Measurements from ENCODE around the gene DST. TPM values are rescaled to one million over a fixed set of nuclear protein-coding genes. Genes with fewer than 3 reads are reported as not detected.

The DST gene
- total RNA-seq, 1 experiment from 2014 or later, result 132 TPM

DNA sequence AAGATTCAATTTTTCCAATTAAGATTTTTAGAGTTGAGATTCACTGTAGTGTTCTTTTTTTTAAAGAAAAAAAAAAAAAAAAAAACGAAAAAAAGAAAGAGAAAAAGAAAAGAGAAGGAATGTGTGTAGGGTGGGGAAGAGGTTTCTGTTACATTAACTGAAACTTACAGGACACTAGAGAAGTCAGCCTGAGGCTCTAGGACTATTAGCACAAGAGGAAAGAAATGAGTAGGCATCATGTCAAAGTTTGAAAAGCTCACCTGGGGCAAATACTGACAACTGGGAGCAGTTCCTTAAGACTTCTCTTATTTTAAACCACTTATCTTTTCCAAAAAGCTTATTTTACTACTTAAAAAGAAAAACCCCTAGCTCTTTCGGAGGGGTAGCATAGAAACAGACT, 185.9 kb downstream of the DST start (continued):
- no peak for TF ChIP-seq NFYB (CRISPR knock-in tag; conservative IDR thresholded peaks at IDR 0.05; ENCODE audit: low read depth)
- no peak for TF ChIP-seq GABPB1 (CRISPR knock-in tag; IDR thresholded peaks at IDR 0.05)
- TF ChIP-seq IRF2 (CRISPR knock-in tag; IDR thresholded peaks at IDR 0.05; ENCODE audit: borderline replicate concordance, low read depth), result no peak
- TF ChIP-seq ZNF423 (CRISPR knock-in tag; IDR thresholded peaks at IDR 0.05), result no peak
- TF ChIP-seq, protein P1, sequence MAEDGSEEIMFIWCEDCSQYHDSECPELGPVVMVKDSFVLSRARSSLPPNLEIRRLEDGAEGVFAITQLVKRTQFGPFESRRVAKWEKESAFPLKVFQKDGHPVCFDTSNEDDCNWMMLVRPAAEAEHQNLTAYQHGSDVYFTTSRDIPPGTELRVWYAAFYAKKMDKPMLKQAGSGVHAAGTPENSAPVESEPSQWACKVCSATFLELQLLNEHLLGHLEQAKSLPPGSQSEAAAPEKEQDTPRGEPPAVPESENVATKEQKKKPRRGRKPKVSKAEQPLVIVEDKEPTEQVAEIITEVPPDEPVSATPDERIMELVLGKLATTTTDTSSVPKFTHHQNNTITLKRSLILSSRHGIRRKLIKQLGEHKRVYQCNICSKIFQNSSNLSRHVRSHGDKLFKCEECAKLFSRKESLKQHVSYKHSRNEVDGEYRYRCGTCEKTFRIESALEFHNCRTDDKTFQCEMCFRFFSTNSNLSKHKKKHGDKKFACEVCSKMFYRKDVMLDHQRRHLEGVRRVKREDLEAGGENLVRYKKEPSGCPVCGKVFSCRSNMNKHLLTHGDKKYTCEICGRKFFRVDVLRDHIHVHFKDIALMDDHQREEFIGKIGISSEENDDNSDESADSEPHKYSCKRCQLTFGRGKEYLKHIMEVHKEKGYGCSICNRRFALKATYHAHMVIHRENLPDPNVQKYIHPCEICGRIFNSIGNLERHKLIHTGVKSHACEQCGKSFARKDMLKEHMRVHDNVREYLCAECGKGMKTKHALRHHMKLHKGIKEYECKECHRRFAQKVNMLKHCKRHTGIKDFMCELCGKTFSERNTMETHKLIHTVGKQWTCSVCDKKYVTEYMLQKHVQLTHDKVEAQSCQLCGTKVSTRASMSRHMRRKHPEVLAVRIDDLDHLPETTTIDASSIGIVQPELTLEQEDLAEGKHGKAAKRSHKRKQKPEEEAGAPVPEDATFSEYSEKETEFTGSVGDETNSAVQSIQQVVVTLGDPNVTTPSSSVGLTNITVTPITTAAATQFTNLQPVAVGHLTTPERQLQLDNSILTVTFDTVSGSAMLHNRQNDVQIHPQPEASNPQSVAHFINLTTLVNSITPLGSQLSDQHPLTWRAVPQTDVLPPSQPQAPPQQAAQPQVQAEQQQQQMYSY (CRISPR knock-in tag; IDR thresholded peaks at IDR 0.05), result no peak
- TF ChIP-seq, protein P2, sequence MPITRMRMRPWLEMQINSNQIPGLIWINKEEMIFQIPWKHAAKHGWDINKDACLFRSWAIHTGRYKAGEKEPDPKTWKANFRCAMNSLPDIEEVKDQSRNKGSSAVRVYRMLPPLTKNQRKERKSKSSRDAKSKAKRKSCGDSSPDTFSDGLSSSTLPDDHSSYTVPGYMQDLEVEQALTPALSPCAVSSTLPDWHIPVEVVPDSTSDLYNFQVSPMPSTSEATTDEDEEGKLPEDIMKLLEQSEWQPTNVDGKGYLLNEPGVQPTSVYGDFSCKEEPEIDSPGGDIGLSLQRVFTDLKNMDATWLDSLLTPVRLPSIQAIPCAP (CRISPR knock-in tag; IDR thresholded peaks at IDR 0.05), result no peak
- TF ChIP-seq JAZF1 (CRISPR knock-in tag; IDR thresholded peaks at IDR 0.05), result no peak

DNA sequence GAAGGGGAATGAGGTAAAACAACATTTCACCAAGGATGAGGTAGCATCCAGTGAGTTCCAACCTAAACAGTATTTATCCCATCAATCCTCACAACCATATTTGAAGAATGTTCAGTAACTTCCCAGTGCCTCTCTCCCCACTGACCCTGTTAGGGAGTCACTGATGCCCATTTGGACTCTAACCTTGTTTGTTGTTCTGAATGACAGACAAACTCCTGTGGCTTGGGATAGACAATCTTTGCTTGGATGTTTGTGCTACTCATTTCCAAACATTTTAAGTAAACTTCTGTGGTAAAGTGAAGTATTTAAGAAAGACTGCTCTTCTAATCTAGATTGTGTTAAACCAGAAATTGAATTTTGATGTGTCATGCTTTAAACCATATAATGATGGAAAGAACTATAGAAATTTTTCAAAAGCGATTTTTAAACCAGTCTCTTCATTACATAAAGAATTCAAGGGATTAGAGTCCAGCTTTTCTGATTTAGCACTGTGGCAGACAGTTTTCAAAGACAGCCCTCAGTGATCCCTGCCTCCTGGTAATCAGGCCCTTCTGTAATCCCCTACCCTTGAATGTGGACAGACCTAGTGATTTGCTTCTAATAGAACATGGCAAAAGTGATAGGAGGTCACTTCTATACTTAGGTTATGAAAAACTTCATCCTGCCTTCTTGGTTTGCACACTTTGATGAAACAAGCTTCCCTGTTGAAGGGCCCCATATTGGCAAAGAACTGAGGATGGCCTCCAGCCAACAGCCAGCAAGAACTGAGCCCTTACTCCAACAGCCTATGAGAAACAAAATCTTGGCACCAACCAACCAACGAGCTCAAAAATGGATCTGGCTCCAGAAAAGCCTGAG, 191.6 kb downstream of the DST start:
- no peak overlapping the region for H3K27ac Mint-ChIP-seq
- DNase-seq (ENCODE audit: low spot score), result no peak

More for the DNA sequence above, 191.6 kb downstream of the DST start:
- ATAC-seq, result no peak
- Mint-ChIP-seq H3K4me3 (no peak overlapping the region), H3K9me3 (no peaks in the 10 kb centered on the region), H3K4me1 (no peaks in the 10 kb centered on the region), H3K27me3 (ENCODE audit: low read depth) (no peaks in the 10 kb centered on the region), H3K36me3 (no peaks in the 10 kb centered on the region)
- ChIA-PET CTCF (no interaction called here), POLR2A (no interaction called here)
- TF ChIP-seq, protein P3, sequence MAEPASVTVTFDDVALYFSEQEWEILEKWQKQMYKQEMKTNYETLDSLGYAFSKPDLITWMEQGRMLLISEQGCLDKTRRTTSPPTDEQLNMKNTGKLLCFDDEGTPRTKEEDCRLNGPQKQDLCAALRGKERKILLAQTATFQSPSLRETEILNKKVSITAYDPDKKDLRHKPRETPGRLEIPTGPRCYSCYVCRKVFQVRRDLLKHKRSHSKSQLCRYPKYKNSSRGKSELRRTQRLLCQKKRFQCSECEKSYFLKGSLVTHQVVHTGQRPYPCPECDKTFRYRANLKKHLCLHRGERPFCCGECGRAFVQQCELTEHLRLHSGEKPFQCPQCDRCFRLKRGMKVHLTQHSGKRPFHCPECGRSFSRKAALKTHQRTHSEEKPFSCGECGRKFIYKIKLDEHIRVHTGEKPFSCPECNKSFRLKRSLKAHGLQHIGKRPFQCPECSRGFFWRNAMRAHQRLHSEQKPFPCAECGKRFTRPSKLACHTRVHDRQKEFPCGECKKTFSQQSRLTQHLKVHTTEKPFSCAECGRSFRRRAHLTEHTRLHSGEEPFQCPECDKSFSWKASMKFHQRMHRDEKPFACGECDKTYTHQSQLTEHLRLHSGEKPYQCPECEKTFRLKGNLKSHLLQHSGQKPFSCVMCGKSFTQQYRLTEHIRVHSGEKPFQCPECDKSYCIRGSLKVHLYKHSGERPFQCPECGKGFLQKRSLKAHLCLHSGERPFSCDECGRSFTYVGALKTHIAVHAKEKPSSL (CRISPR knock-in tag; conservative IDR thresholded peaks at IDR 0.05), result no peak
- no peak for TF ChIP-seq SOX15 (CRISPR knock-in tag; IDR thresholded peaks at IDR 0.05)
- TF ChIP-seq, protein P4, sequence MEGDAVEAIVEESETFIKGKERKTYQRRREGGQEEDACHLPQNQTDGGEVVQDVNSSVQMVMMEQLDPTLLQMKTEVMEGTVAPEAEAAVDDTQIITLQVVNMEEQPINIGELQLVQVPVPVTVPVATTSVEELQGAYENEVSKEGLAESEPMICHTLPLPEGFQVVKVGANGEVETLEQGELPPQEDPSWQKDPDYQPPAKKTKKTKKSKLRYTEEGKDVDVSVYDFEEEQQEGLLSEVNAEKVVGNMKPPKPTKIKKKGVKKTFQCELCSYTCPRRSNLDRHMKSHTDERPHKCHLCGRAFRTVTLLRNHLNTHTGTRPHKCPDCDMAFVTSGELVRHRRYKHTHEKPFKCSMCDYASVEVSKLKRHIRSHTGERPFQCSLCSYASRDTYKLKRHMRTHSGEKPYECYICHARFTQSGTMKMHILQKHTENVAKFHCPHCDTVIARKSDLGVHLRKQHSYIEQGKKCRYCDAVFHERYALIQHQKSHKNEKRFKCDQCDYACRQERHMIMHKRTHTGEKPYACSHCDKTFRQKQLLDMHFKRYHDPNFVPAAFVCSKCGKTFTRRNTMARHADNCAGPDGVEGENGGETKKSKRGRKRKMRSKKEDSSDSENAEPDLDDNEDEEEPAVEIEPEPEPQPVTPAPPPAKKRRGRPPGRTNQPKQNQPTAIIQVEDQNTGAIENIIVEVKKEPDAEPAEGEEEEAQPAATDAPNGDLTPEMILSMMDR (IDR thresholded peaks at IDR 0.05), result no peak
- TF ChIP-seq, protein P5, sequence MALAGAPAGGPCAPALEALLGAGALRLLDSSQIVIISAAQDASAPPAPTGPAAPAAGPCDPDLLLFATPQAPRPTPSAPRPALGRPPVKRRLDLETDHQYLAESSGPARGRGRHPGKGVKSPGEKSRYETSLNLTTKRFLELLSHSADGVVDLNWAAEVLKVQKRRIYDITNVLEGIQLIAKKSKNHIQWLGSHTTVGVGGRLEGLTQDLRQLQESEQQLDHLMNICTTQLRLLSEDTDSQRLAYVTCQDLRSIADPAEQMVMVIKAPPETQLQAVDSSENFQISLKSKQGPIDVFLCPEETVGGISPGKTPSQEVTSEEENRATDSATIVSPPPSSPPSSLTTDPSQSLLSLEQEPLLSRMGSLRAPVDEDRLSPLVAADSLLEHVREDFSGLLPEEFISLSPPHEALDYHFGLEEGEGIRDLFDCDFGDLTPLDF (CRISPR knock-in tag; IDR thresholded peaks at IDR 0.05), result no peak
- TF ChIP-seq, protein P6, sequence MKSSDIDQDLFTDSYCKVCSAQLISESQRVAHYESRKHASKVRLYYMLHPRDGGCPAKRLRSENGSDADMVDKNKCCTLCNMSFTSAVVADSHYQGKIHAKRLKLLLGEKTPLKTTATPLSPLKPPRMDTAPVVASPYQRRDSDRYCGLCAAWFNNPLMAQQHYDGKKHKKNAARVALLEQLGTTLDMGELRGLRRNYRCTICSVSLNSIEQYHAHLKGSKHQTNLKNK (CRISPR knock-in tag; IDR thresholded peaks at IDR 0.05), result no peak
- TF ChIP-seq, protein P7, sequence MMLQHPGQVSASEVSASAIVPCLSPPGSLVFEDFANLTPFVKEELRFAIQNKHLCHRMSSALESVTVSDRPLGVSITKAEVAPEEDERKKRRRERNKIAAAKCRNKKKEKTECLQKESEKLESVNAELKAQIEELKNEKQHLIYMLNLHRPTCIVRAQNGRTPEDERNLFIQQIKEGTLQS (CRISPR knock-in tag; conservative IDR thresholded peaks at IDR 0.05), result no peak

Measured in WTC11 (cell line).